ENCODE results near the gene MB21D2. TPM values are rescaled to one million over a fixed set of nuclear protein-coding genes. Genes with fewer than 3 reads are reported as not detected.

Gene MB21D2
- total and polyA plus RNA-seq, 12 donors: 1.4 to 16.8 (median 5.8) TPM

- no peaks in the 10 kb centered on the region for H3K9me3 ChIP-seq (replicated peaks in 1 of 3)
- H3K36me3 ChIP-seq (replicated peaks in 1 of 2): no peaks in the 10 kb centered on the region
- no peaks in the 10 kb centered on the region for H3K4me1 ChIP-seq (replicated peaks in 1 of 2)
- no peak overlapping the region for H3K27ac ChIP-seq
- H3K4me3 ChIP-seq: no peak overlapping the region
- TF ChIP-seq CTCF (IDR thresholded peaks at IDR 0.05): no peak
- no peak for TF ChIP-seq POLR2A (IDR thresholded peaks at IDR 0.05)
- no peak for DNase-seq
- 84 to 90% (median 88%) methylated on average over 3 of the region's 3 CpGs for WGBS, 4 donors
- H3K27me3 ChIP-seq: no peaks in the 10 kb centered on the region
- intact Hi-C loops (cut with DNase I): loop anchor here in 1 of 2 donors (5.0 kb wide), 1 partner anchor 525 kb away; no protein-coding TSS in a partner anchor
Measured at GRCh38 chr3:192927016-192927415, 9.4 kb upstream of the MB21D2 start.

- no peaks in the 10 kb centered on the region for H3K9me3 ChIP-seq (replicated peaks in 1 of 3)
- H3K4me1 ChIP-seq (replicated peaks in 1 of 2): no peaks in the 10 kb centered on the region
- H3K36me3 ChIP-seq (replicated peaks in 1 of 2): no peaks in the 10 kb centered on the region
- H3K27me3 ChIP-seq: no peaks in the 10 kb centered on the region
- intact Hi-C loops (cut with DNase I): no loop called here
- WGBS, 4 donors: 74 to 93% (median 80%) methylated on average over 2 of the region's 2 CpGs
- no peak for DNase-seq
- no peak overlapping the region for H3K4me3 ChIP-seq
- H3K27ac ChIP-seq: no peak overlapping the region
- TF ChIP-seq POLR2A (IDR thresholded peaks at IDR 0.05) (no peak), CTCF (IDR thresholded peaks at IDR 0.05) (no peak)
Measured at GRCh38 chr3:192923731-192924130, 6.1 kb upstream of the MB21D2 start.

- Histone ChIP-seq H3K4me3 (no peak overlapping the region), H3K27ac (no peak overlapping the region), H3K9me3 (replicated peaks in 1 of 3) (no peaks in the 10 kb centered on the region), H3K4me1 (replicated peaks in 1 of 2) (peaks cover 0 to 6% of the 10 kb centered on the region in 2 donors), H3K27me3 (no peaks in the 10 kb centered on the region), H3K36me3 (replicated peaks in 1 of 2) (no peaks in the 10 kb centered on the region)
- intact Hi-C loops (cut with DNase I): no loop called here
- TF ChIP-seq CTCF (IDR thresholded peaks at IDR 0.05) (no peak), POLR2A (IDR thresholded peaks at IDR 0.05) (no peak)
- DNase-seq: no peak
Measured at GRCh38 chr3:192921793-192922192, 4.1 kb upstream of the MB21D2 start.

DNA sequence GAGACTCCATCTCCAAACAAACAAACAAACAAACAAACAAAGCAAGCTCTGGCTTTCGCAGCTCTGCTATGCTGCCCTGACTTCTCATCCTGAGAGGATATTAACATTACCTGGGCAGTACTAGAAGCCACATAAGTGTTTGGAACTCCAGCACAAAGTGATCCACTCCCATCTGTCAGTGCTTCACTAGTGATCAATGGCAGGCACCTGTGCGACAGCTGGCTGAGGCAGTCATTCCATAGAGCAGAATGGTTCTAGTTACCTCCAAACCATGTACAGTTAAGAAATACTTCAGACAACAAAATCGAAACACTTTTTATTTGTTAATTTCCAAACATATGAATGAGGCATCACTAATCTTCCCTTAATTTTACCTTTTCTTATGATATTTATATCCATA, 2.8 kb upstream of the MB21D2 start:
- Histone ChIP-seq H3K36me3 (replicated peaks in 1 of 2) (no peaks in the 10 kb centered on the region), H3K4me3 (no peak overlapping the region), H3K9me3 (replicated peaks in 1 of 3) (no peaks in the 10 kb centered on the region), H3K27ac (no peak overlapping the region), H3K4me1 (replicated peaks in 1 of 2) (peaks cover 0 to 17% of the 10 kb centered on the region in 2 donors), H3K27me3 (no peaks in the 10 kb centered on the region)
- no peak for DNase-seq
- TF ChIP-seq POLR2A (IDR thresholded peaks at IDR 0.05): no peak
- TF ChIP-seq CTCF (IDR thresholded peaks at IDR 0.05): no peak
- WGBS, 4 donors: 84 to 92% (median 89%) methylated on average over 3 of the region's 3 CpGs
- intact Hi-C loops (cut with DNase I): no loop called here

Measured in adrenal gland (tissue), 12 donors.